Activated naive CD4-positive, alpha-beta T cell treated with anti-CD3 and anti-CD28 coated beads, Interleukin-2, amount 10 ng/mL, durations not matched to agents 7 days and 5 days (primary cell): ENCODE measurements around the gene LRGUK.

Experiments
- CTCF ChIA-PET: fragments of 350-600 bp; sonication (Branson Sonifier 250); formaldehyde crosslinking; loops from one replicate; lab custom pipeline; 2021; ENCODE audit warnings: antibody characterized with exemption; lab: Charles Lee
- DNase-seq: peaks from one replicate; pipeline ENCODE4 v3.0.0-alpha.2; 2020
- H3K27ac Mint-ChIP-seq: one replicate; pipeline ENCODE4 v1.8.0; 2021; ENCODE audit warnings: mild to moderate bottlenecking, moderate library complexity, mixed read lengths
- H3K27me3 Mint-ChIP-seq: one replicate; pipeline ENCODE4 v1.8.0; 2021; ENCODE audit warnings: mild to moderate bottlenecking, mixed read lengths
- H3K36me3 Mint-ChIP-seq: one replicate; pipeline ENCODE4 v1.8.0; 2021; ENCODE audit warnings: mixed read lengths
- H3K4me1 Mint-ChIP-seq: one replicate; pipeline ENCODE4 v1.8.0; 2021; ENCODE audit warnings: mixed read lengths
- H3K4me3 Mint-ChIP-seq: one replicate; pipeline ENCODE4 v1.8.0; 2021; ENCODE audit warnings: mild to moderate bottlenecking, moderate library complexity, mixed read lengths
- H3K9me3 Mint-ChIP-seq: one replicate; pipeline ENCODE4 v1.8.0; 2021; ENCODE audit warnings: mixed read lengths

LRGUK gene

DNA sequence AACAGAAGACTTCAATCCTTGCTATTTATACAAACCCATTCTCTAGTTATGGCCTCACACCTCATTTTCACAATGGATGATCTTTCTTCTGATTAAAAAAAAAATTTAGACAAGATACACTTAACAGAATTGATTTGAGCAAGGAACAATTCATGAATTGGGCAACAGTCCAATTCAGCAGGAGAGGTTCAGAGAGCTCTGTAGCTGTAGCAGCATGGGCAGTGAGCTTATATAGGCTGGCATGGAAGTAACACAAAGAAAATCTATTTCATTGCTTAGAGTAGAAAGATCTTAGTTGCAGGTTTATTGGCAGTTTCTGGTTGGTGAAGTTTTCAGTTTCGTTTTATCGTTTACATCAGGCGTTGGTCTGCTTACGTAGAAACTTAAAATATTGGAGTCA is 23.0 kb upstream of the LRGUK start:
- Mint-ChIP-seq H3K36me3 (no peaks in the 10 kb centered on the region), H3K9me3 (no peaks in the 10 kb centered on the region), H3K4me3 (no peak overlapping the region), H3K4me1 (no peaks in the 10 kb centered on the region), H3K27me3 (no peaks in the 10 kb centered on the region), H3K27ac (no peak overlapping the region)
- CTCF ChIA-PET = interaction anchor here (0.7 kb wide), 1 partner anchor 274 kb away, joined by 3 read pairs; no protein-coding TSS in a partner anchor
- no peak for DNase-seq

DNA sequence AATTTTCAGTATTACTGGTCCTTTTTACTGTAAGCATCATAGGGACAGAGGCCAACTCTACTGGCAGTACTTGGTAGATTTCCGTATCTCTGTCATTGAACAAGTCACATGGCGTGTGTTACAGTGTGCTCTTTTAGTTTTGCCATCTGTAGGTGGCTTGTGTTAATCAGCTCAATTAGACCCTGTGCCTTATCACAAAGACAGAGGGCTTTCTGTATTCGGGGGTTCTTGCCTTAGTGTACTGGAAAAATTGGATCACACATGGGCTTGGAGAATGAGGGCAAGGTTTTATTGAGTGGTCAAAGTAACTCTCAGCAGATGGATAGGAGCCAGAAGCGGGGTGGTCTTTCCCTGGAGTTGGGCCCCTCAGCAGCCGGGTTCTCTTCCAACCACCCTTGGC is 21.3 kb upstream of the LRGUK start:
- Mint-ChIP-seq H3K27ac (no peak overlapping the region), H3K36me3 (no peaks in the 10 kb centered on the region), H3K9me3 (no peaks in the 10 kb centered on the region), H3K4me3 (no peak overlapping the region), H3K27me3 (no peaks in the 10 kb centered on the region), H3K4me1 (no peaks in the 10 kb centered on the region)
- DNase-seq = no peak
- CTCF ChIA-PET = no interaction called here

DNA sequence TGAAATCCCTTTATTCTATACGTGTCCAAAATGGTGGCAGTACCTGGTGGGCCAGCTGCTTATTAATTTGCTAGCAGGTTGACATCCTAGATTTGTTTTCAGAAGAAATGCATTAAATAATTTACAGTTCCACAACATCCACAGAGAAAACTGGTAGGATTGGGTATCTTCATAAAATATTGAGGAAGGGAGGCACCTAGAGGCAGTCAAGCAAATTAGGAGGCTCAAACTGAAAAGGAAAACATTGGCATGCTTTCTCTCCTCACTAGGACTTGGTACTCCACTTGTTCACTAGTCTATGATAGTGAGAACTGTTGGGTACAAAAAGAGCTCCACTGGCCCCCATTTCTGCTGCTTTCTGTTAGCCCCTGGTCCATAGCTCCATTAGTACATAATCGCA is 18.3 kb upstream of the LRGUK start:
- CTCF ChIA-PET = no interaction called here
- DNase-seq = no peak
- Mint-ChIP-seq H3K4me1 (no peaks in the 10 kb centered on the region), H3K9me3 (no peaks in the 10 kb centered on the region), H3K27me3 (no peaks in the 10 kb centered on the region), H3K27ac (no peak overlapping the region), H3K36me3 (no peaks in the 10 kb centered on the region), H3K4me3 (no peak overlapping the region)

DNA sequence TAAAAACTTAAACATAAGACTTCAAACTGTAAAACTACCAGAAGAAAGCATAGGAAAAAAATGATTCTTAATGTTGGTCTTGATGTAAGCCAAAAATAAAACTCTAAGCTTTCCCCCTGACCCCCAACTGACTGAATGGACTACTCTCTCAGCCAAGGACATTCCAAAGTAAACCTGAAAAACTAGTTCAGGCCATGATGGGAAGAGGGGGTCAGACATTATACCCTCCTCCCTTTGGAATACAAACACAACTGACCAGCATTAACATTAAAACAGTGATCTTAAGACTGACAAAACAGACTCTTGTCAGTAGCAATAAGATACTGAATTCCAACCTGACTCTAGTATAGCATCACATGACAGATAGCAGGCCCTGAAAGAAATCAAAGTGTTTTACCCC is 13.5 kb upstream of the LRGUK start:
- CTCF ChIA-PET = no interaction called here
- Mint-ChIP-seq H3K36me3 (no peaks in the 10 kb centered on the region), H3K27me3 (no peaks in the 10 kb centered on the region), H3K9me3 (no peaks in the 10 kb centered on the region), H3K4me3 (no peak overlapping the region), H3K4me1 (no peaks in the 10 kb centered on the region), H3K27ac (no peak overlapping the region)
- DNase-seq = no peak

DNA sequence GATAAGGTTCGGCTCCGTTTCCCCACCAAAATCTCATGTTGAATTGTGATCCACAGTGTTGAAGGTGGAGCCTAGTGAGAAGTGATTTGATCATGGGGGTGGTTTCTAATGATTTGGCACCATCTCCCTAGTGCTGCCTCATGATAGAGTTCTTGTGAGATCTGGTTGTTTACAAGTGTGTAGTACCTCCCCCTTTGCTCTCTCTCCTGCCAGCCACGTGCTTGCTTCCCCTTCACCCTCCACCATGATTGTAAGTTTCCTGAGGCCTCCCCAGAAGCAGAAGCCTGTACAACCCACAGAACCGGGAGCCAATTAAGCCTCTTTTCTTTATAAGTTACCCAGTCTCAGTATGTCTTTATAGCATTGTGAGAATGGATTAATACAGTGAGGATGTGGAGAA is 12.1 kb upstream of the LRGUK start:
- Mint-ChIP-seq H3K9me3 (no peaks in the 10 kb centered on the region), H3K4me1 (no peaks in the 10 kb centered on the region), H3K36me3 (no peaks in the 10 kb centered on the region), H3K27ac (no peak overlapping the region), H3K27me3 (no peaks in the 10 kb centered on the region), H3K4me3 (no peak overlapping the region)
- DNase-seq = no peak
- CTCF ChIA-PET = no interaction called here

DNA sequence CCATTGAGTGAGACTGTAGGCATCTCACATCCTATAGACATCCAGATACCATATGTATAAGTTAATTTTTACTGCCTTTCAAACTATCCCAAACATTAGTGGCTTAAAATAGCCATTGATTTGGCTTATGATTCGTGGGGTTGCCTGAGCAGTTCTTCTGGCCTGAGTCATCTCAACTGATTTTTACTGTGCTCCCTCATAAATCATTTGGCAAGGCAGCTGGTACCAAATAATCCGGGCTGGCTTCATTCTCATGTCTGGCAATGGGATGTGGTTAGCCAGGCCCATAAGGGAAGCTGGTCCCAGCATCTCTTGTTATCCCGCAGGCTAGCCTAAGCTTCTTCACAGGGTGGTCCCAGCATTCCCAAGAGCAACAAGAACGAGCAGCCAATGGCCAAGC is 6.7 kb upstream of the LRGUK start:
- H3K27ac Mint-ChIP-seq = no peak overlapping the region
- no peak overlapping the region for H3K4me3 Mint-ChIP-seq
- no peaks in the 10 kb centered on the region for H3K9me3 Mint-ChIP-seq
- H3K36me3 Mint-ChIP-seq = no peaks in the 10 kb centered on the region
- peaks cover 4% of the 10 kb centered on the region for H3K27me3 Mint-ChIP-seq
- H3K4me1 Mint-ChIP-seq = no peaks in the 10 kb centered on the region
- CTCF ChIA-PET = no interaction called here
- DNase-seq = no peak

DNA sequence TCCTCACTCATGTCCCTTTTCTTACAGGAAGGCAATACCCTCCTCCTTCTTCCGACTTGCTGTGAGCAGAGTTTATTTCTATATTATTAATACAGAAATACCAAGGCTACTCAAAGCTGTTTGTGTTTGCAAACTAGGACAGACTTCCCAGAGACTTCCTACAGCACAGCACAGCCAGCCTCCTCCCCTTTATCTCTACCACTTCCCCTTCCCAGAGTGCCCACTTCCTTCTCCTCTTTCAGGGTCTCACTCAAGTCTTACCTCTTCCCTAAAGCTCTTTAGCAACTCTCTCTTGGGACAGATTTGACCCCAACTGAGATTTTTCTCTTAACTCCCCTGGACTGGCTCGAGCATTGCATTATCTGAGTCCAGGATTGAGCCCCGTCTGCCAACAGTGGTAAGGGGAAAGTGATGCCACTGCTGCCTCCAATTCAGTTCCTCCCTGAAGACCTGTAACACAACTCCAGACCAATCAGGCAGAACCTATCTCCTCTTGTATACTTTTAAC is 5.5 kb upstream of the LRGUK start:
- DNase-seq = no peak
- Mint-ChIP-seq H3K27ac (no peak overlapping the region), H3K4me1 (peaks cover 2% of the 10 kb centered on the region), H3K27me3 (peaks cover 4% of the 10 kb centered on the region), H3K4me3 (no peak overlapping the region), H3K36me3 (no peaks in the 10 kb centered on the region), H3K9me3 (no peaks in the 10 kb centered on the region)
- CTCF ChIA-PET = no interaction called here

DNA sequence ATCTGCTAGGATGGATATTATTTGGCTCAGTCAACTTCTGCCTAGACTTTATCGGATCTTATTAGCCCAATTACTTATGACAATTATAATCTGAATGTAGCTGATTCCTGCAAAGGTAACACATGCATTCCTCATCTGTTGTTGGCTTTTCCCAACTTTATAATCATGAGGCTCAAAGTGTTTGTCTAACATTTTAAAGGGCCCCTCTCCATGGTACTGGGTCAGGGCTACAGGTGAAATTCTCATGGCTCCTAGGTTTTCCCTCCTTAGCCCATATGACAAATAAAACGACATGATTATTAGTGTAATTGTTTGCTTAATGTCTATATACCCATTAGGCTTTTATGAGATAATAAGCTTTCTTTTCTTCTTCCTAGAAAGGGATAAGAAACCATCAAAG is 4.2 kb upstream of the LRGUK start:
- Mint-ChIP-seq H3K4me3 (no peak overlapping the region), H3K9me3 (no peaks in the 10 kb centered on the region), H3K36me3 (no peaks in the 10 kb centered on the region), H3K4me1 (peaks cover 14% of the 10 kb centered on the region), H3K27me3 (peaks cover 13% of the 10 kb centered on the region), H3K27ac (no peak overlapping the region)
- CTCF ChIA-PET = no interaction called here
- no peak for DNase-seq

DNA sequence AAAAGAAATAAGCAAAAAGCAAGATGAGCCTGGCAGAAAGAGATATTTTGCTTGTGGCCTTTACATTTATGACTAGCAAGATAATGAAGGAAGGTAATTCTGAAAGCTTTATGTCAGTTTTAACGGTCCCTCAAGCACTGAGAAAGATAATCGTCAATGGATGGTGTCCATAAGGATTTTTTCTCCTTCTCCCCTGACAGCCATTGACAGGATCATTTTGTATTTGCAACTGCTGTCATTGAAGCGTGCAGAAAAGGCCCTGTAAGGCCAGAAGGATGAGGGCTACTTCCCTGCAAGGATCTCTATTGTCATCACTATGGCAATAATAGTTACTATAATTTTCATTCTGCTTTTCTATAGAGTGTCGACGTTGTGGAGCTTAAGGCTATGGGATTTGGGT is 994 bp upstream of the LRGUK start:
- Mint-ChIP-seq H3K4me1 (peaks cover 17% of the 10 kb centered on the region), H3K36me3 (no peaks in the 10 kb centered on the region), H3K27me3 (peaks cover 19% of the 10 kb centered on the region), H3K9me3 (no peaks in the 10 kb centered on the region), H3K4me3 (no peak overlapping the region), H3K27ac (no peak overlapping the region)
- no peak for DNase-seq
- CTCF ChIA-PET = interaction anchor here (0.7 kb wide), 1 partner anchor 15 kb away, joined by 3 read pairs; no protein-coding TSS in a partner anchor

DNA sequence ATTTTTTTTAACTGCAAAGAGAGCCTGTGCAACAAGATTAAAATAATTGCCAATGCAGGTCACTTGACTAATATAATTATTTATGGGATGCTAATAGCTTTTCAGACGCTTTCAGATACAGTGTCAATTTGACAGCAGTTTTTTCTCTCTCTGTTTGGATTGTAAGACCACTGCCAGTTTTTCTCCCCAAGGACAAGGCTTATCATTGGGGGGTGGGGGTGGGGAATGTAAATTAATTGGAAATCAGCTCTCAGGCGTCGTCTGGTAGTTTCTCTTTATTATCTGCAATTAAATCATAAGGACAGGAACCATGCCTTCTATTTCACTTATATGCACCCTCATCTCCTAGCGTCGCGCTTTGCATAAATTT is 559 bp upstream of the LRGUK start:
- Mint-ChIP-seq H3K27ac (no peak overlapping the region), H3K4me1 (peaks cover 17% of the 10 kb centered on the region), H3K9me3 (no peaks in the 10 kb centered on the region), H3K4me3 (peak overlapping the region; percentile 80), H3K36me3 (no peaks in the 10 kb centered on the region), H3K27me3 (peaks cover 19% of the 10 kb centered on the region)
- CTCF ChIA-PET = interaction anchor here (0.7 kb wide), 1 partner anchor 15 kb away, joined by 3 read pairs; no protein-coding TSS in a partner anchor
- DNase-seq = no peak

DNA sequence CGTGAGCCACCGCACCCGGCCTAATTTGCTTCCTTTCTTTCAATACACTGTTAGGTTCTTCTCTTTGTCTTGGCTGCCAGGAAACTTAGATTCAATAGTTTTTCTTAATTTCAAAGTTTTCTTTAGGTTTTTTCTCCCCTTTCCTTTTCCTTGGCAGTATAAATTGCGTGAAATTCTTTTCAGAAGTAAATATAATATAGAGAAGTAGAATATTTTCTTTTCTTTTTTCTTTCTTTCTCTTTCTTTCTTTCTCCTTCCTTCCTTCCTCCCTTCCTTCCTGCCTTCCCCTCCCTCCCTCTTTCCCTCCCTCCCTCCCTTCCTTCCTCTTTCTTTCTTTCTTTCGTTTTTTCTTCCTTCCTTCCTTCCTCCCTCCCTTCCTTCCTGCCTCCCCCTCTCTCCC is 1.7 kb downstream of the LRGUK start:
- Mint-ChIP-seq H3K36me3 (no peaks in the 10 kb centered on the region), H3K4me1 (peaks cover 17% of the 10 kb centered on the region), H3K9me3 (no peaks in the 10 kb centered on the region), H3K27me3 (peaks cover 19% of the 10 kb centered on the region), H3K27ac (no peak overlapping the region), H3K4me3 (no peak overlapping the region)
- CTCF ChIA-PET = no interaction called here
- DNase-seq = no peak

DNA sequence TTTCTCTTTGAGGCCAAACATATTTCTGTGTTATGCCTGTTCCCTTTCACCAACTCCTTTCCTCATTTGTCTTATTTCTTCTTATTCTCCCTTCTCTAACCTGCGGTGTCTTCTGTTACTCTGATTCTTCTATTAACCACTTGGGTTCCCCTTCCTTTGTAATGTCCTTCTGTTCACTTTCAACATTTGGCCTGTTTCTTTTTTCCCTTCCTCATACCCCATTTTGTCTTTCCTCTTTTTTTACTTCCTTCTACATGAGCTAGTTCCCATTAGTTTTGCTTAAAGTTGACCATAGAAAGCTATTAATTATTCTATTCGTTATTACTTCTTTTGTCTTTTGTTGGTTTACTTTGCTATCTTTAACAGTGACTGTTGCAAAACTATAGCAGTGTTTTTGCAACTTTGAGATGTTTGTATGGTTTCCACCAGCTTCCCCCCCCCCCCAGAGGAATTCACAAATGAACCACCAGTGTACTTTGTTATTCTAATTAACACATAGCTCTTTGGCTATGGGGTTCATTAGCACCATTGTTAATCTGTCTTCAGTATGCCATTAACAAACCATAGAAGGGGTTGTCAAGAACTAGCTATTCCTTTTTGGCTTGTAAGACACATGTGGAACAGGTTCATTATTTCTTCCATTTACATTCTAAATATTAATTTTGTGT is 2.9 kb downstream of the LRGUK start:
- Mint-ChIP-seq H3K27ac (no peak overlapping the region), H3K27me3 (peaks cover 15% of the 10 kb centered on the region), H3K9me3 (no peaks in the 10 kb centered on the region), H3K36me3 (no peaks in the 10 kb centered on the region), H3K4me1 (peaks cover 17% of the 10 kb centered on the region), H3K4me3 (no peak overlapping the region)
- CTCF ChIA-PET = interaction anchor here (0.8 kb wide), 1 partner anchor 15 kb away, joined by 3 read pairs; no protein-coding TSS in a partner anchor
- no peak for DNase-seq

DNA sequence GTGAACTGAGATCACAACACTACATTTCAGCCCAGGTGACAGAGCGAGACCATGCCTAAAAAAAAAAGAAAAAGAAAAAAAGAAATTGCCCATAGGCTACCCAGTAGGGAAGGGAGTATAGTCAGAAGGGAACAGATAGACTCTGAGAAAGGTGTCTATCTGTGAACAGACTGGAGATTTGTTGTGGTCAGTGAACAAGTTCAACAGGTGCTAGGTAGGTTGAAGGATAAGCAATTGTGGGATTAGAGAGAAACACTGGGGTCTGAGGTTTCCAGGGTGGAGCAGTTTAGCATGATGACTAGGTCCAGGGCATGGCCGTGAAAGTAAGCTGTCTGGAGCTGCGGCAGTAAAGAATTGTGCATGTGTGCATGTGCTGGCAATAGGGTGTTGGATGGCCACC is 6.9 kb downstream of the LRGUK start:
- Mint-ChIP-seq H3K4me3 (no peak overlapping the region), H3K36me3 (no peaks in the 10 kb centered on the region), H3K9me3 (no peaks in the 10 kb centered on the region), H3K27me3 (no peaks in the 10 kb centered on the region), H3K27ac (no peak overlapping the region), H3K4me1 (no peaks in the 10 kb centered on the region)
- no peak for DNase-seq
- CTCF ChIA-PET = no interaction called here

DNA sequence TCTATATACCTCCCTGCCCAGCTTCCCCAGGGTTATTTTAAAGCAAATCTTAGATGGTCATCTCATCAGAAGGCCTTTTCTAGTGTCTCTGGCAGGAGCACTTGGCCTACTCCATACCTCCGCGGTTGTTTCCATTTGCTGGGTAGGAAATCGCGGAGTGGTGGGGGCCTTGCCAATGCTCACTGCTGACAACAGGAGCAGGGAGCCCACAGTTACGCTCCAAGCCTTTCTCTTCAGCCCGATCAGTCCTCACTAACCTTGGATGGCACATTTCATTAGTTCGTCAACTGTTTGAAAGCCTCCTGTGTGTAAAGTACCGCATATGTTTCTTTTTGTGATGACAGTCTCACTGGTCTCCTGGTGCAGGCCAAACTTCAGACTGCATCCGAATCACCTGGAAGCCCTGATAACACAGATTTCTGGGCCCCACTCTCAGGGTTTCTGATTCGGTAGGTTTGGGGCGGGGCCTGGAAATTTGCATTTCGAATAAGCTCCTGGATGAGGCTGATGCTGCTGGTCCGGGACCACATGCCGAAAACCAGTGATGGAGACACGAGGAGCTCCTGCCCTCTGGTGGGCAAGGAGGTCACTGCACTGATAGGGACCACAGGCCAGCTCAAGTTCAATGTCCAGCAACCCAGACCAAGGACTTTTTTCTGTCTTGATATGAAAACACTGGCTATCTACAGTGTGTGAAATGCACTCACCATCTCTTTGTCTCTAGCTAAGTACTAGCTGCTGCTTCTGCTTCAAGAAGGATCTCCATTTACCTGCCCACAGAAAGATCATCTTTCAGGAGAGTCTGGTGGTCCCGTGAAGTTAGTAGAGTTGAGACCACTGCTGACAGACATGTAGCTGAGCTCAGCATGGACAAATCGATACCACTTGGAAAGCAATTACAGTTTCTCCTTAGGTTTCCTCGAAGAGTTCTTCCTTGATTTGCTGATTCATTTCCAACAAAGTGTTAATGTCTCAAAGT is 14.0 kb downstream of the LRGUK start:
- H3K4me3 Mint-ChIP-seq = no peak overlapping the region
- CTCF ChIA-PET = interaction anchor here (0.9 to 2.0 kb wide), 13 partner anchors 9 to 216 kb away, joined by 3 to 10 read pairs (median 5); no protein-coding TSS in a partner anchor
- DNase-seq = peak; percentile 63

More for the DNA sequence above, 14.0 kb downstream of the LRGUK start:
- Mint-ChIP-seq H3K9me3 (no peaks in the 10 kb centered on the region), H3K27me3 (peaks cover 6% of the 10 kb centered on the region), H3K4me1 (peaks cover 3% of the 10 kb centered on the region), H3K27ac (no peak overlapping the region), H3K36me3 (no peaks in the 10 kb centered on the region)
